Left lung (tissue), 10 donors: ENCODE data around the gene ARSD. TPM values are rescaled to one million over a fixed set of nuclear protein-coding genes. Genes with fewer than 3 reads are reported as not detected.
"Not testable (repeated sequence)": the region's sequence is repeated elsewhere in the genome, so short reads cannot be mapped to it uniquely, and the experiment has no call there.

ENCODE experiments used
- ATAC-seq: fragments of 200-7000 bp; cut with Tn5 transposase; one replicate; pipeline ENCODE4 v1.9.1; 2020; ENCODE audit warnings: moderate library complexity
- DNase-seq, 4 donors: peaks; one replicate each; pipeline ENCODE4 v3.0.0-alpha.2; 2013 to 2020
- H3K27ac ChIP-seq, 2 donors: fragments of 200-600 bp; sonication (generic) in 1 of 2; one replicate each; pipeline versions ENCODE4 v1.5.0 to v1.8.0; 2020 to 2021
- H3K27me3 ChIP-seq, 2 donors: fragments of 200-600 bp; sonication (generic) in 1 of 2; one replicate each; pipeline versions ENCODE4 v1.5.0 to v1.8.0; 2020 to 2021
- H3K36me3 ChIP-seq, 2 donors: fragments of 200-600 bp; sonication (generic) in 1 of 2; one replicate each; pipeline versions ENCODE4 v1.5.0 to v1.8.0; 2020 to 2021
- H3K4me1 ChIP-seq, 2 donors: fragments of 200-600 bp; one replicate each; pipeline ENCODE4 v1.8.0; 2021
- H3K4me3 ChIP-seq, 2 donors: fragments of 200-600 bp; sonication (generic) in 1 of 2; one replicate each; pipeline versions ENCODE4 v1.5.0 to v1.8.0; 2020 to 2021; ENCODE audit warnings: mild to moderate bottlenecking in 1 of 2
- H3K9me3 ChIP-seq, 2 donors: fragments of 200-600 bp; sonication (generic) in 1 of 2; one replicate each; pipeline versions ENCODE4 v1.5.0 to v1.8.0; 2020 to 2021
- CTCF ChIP-seq, 2 donors: fragments of 200-600 bp; sonication (generic) in 1 of 2; IDR thresholded peaks; one replicate each; pipeline versions ENCODE4 v1.5.0 to v1.8.0; 2021; ENCODE audit warnings: antibody characterized with exemption in 2 of 2
- intact Hi-C, 2 donors: fragments of 100-400 bp; cut with DNase I; formaldehyde crosslinking; loops; one replicate each; pipeline versions ENCODE4 v1.11.2 to v1.14.2; 2022
- polyA plus RNA-seq, 6 donors: library from polyadenylated mRNA; unstranded; fragments of 120-200 nt; gene quantifications; one replicate each; pipeline ENCODE4 v1.2.1, GENCODE V29; 2013; ENCODE audit not compliant: insufficient read length in 6 of 6
- total RNA-seq, 2 donors: library from RNA; stranded (reverse); fragmentation: NEBNext Ultra II Directional; extraction: Animal tissue kit (Norgen Biotek cat#: 25700); gene quantifications; one replicate each; pipeline ENCODE4 v1.2.1, GENCODE V29; 2021
- donor health status: DM: no; HTN: yes; CAD: no.
- donor health status: DM: no; HTN: no; CAD: no.

Gene ARSD
- total and polyA plus RNA-seq, 8 donors = 22.7 to 65.2 (median 52.6) TPM

DNA sequence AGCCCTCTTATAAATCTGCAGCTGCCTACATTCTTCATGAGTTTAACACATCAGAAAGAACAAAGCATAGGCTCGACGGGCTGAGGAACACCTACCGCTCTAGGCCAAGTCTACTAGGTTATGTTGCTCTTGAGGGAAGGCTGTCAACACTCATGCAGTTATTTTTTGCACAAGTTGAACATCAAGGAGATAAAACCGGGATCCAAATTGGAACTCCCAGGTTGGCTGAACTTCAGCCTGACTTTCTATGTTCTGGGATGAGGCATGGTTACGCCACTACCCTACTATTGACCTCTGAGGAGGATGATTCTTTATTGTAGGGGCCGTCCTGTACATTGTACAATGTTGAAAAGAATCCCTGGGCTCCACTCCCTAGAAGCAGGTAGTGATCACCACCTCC is 39.9 kb upstream of the ARSD start:
- TF ChIP-seq CTCF (IDR thresholded peaks at IDR 0.05) = no peak
- H3K4me1 ChIP-seq = no peaks in the 10 kb centered on the region
- intact Hi-C loops = no loop called here
- ATAC-seq (no peak), DNase-seq (no peak)
- no peak overlapping the region for H3K4me3 ChIP-seq
- H3K9me3 ChIP-seq = no peaks in the 10 kb centered on the region
- no peaks in the 10 kb centered on the region for H3K36me3 ChIP-seq
- no peak overlapping the region for H3K27ac ChIP-seq
- H3K27me3 ChIP-seq = no peaks in the 10 kb centered on the region

DNA sequence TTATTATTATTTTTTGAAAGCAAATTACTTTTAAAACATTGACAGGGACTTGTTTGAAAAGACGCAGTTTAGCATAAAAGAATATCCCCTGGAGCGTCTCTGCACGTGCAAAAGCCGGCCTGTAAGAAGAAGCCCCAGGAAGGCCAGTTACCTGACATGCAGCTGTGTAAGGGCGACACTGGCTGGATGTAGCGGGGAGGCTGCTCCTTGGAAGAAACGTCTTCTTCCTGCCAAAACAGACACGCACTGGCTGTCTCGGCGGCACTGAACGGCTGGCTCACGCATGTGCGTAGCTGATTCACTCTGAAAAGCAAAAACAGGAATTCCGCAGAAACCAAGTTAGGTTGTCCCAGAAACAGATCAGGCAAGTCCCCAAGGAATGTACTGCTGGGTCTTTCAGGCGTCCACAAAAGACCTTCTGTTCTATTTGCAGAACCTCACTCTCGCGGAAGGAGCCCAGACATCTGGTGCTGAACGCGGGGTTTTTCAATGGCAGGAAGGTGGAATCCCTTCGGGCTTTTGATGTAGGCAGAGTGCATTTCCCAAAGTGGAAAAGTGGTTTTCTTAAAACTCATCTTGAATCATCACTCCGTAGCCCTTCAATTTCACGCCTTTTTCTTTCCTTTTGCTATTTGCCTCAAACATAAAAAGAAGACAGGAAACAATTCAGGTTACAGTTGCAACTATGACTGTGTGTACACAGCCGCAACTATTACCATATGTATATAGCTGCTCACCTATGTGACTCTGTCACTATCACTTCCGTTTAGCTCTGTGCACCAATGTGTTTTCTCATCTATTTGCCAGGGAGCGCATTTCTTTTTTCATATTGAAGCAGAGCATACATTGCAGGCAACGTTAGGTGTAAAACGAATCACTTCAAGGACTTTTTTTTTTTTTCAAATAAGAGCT is 39.1 kb upstream of the ARSD start:
- intact Hi-C loops = no loop called here
- DNase-seq (peak in 2 of 4 donors; percentile 10 to 35), ATAC-seq (peak; percentile 50)
- no peak for TF ChIP-seq CTCF (IDR thresholded peaks at IDR 0.05)
- no peak overlapping the region for H3K4me3 ChIP-seq
- H3K9me3 ChIP-seq = no peaks in the 10 kb centered on the region
- H3K27me3 ChIP-seq = no peaks in the 10 kb centered on the region
- no peaks in the 10 kb centered on the region for H3K36me3 ChIP-seq
- H3K27ac ChIP-seq = no peak overlapping the region
- no peaks in the 10 kb centered on the region for H3K4me1 ChIP-seq

GRCh38 chrX:2967584-2967983 is 38.4 kb upstream of the ARSD start:
- intact Hi-C loops = no loop called here
- Histone ChIP-seq H3K4me3 (no peak overlapping the region), H3K36me3 (no peaks in the 10 kb centered on the region), H3K4me1 (no peaks in the 10 kb centered on the region), H3K27me3 (no peaks in the 10 kb centered on the region), H3K27ac (no peak overlapping the region), H3K9me3 (no peaks in the 10 kb centered on the region)
- TF ChIP-seq CTCF (IDR thresholded peaks at IDR 0.05) = no peak
- ATAC-seq = no peak
- no peak for DNase-seq

DNA sequence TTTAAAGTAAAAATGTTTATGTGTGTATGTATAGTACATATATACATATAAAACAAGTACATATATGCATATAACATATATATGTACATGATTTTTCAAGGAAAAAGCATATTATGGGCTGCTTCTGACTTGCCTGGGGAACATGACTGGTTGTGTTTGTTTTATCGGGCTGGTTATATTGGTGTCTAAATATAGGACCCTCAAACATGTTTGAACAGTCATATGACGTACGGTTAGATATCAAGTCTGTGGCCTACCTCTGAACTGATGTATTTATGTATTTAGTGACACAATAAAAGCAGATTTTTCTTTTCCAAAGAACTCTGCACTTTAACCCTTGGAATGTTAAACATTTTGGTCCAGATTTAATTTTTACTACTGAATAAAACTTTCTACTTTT is 37.9 kb upstream of the ARSD start:
- intact Hi-C loops = no loop called here
- Histone ChIP-seq H3K4me1 (no peaks in the 10 kb centered on the region), H3K4me3 (no peak overlapping the region), H3K36me3 (no peaks in the 10 kb centered on the region), H3K9me3 (no peaks in the 10 kb centered on the region), H3K27ac (no peak overlapping the region), H3K27me3 (no peaks in the 10 kb centered on the region)
- ATAC-seq (peak; percentile 48), DNase-seq (no peak)
- TF ChIP-seq CTCF (IDR thresholded peaks at IDR 0.05) = no peak

- Histone ChIP-seq H3K4me1 (no peaks in the 10 kb centered on the region), H3K4me3 (no peak overlapping the region), H3K27ac (no peak overlapping the region), H3K27me3 (no peaks in the 10 kb centered on the region), H3K36me3 (no peaks in the 10 kb centered on the region), H3K9me3 (no peaks in the 10 kb centered on the region)
- DNase-seq = no peak
- peak; percentile 56 for ATAC-seq
- TF ChIP-seq CTCF (IDR thresholded peaks at IDR 0.05) = no peak
- intact Hi-C loops = no loop called here
Observed at GRCh38 chrX:2965965-2966364, 36.8 kb upstream of the ARSD start.

DNA sequence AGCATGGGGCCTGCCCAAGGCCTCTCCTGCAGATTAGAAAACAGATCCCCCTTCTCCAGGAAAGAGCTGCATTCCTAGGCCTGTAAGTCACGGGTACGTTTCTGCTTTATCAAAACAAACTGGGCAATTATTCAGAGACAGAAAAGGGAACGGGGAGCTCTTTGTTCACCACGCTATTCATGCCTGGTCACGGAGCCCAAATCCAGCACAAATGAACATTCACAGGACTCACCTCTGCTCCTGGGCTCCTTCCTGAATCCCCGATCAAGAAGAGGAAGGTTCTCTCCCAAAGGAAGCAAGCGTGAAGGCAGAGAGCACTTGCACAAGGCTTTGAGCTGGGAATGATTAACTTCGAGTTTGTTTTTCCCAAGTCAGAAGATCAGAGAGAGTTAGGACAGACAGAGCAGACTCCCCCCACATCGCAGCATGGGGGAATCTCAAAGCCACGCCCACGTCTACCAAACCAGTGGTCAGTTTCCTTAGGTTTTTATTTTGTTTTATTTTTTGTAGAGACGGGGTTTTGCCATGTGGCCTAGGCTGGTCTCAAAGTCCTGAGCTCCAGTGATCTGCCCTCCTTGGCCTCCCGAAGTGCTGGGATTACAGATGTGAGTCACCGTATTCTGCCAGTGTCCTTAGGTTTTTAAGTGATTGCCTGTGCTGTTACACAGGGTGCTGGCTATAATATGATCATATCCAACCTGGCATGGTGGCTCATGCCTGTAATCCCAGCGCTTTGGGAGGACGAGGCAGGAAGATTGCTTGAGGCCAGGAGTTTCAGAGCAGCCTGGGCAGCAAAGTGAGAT is 35.1 kb upstream of the ARSD start:
- H3K9me3 ChIP-seq, H3K36me3 ChIP-seq, intact Hi-C loops, H3K4me3 ChIP-seq, H3K4me1 ChIP-seq, H3K27me3 ChIP-seq, DNase-seq: not testable (repeated sequence)
- peak overlapping the region in 1 of 2 donors; percentile 39 for H3K27ac ChIP-seq
- ATAC-seq = peak; percentile 73

GRCh38 chrX:2963449-2963848 is 34.3 kb upstream of the ARSD start:
- DNase-seq, H3K36me3 ChIP-seq, H3K9me3 ChIP-seq, H3K4me1 ChIP-seq, ATAC-seq, H3K4me3 ChIP-seq, intact Hi-C loops, H3K27me3 ChIP-seq: not testable (repeated sequence)
- H3K27ac ChIP-seq = peak overlapping the region in 1 of 2 donors; percentile 39
